WTC11 (cell line): ENCODE results near the gene FAM89A. TPM values are rescaled to one million over a fixed set of nuclear protein-coding genes. Genes with fewer than 3 reads are reported as not detected.

Experiments
- ATAC-seq: fragments of 200-7000 bp; cut with Tn5 transposase; 2 replicates; pipeline ENCODE4 v1.10.0; 2021; ENCODE audit warnings: mild to moderate bottlenecking, moderate library complexity
- CTCF ChIA-PET: fragments of 300-600 bp; sonication (Branson Sonifier 250); formaldehyde crosslinking; loops from one replicate; lab custom pipeline; 2021; ENCODE audit warnings: antibody characterized with exemption; lab: Charles Lee
- POLR2A ChIA-PET: fragments of 350-600 bp; sonication (Branson Sonifier 250); formaldehyde crosslinking; loops from one replicate; lab custom pipeline; 2021; ENCODE audit warnings: antibody characterized with exemption; lab: Charles Lee
- DNase-seq: peaks from one replicate; pipeline ENCODE4 v3.0.0; 2021; ENCODE audit warnings: low spot score
- H3K27ac Mint-ChIP-seq: 2 replicates; pipeline ENCODE4 v1.8.0; 2021; ENCODE audit warnings: mixed read lengths
- H3K27me3 Mint-ChIP-seq: 2 replicates; pipeline ENCODE4 v1.8.0; 2021; ENCODE audit warnings: low read depth, mild to moderate bottlenecking, moderate library complexity, mixed read lengths
- H3K36me3 Mint-ChIP-seq: 2 replicates; pipeline ENCODE4 v1.8.0; 2021; ENCODE audit warnings: mixed read lengths
- H3K4me1 Mint-ChIP-seq: 2 replicates; pipeline ENCODE4 v1.8.0; 2022; ENCODE audit warnings: mixed read lengths
- H3K4me3 Mint-ChIP-seq: 2 replicates; pipeline ENCODE4 v1.8.0; 2021; ENCODE audit warnings: mild to moderate bottlenecking, moderate library complexity, mixed read lengths
- H3K9me3 Mint-ChIP-seq: 2 replicates; pipeline ENCODE4 v1.8.0; 2021; ENCODE audit warnings: mixed read lengths
- CTCF ChIP-seq: fragments of 200-600 bp; IDR thresholded peaks from 2 replicates; pipeline ENCODE4 v1.8.0; 2022; ENCODE audit warnings: antibody characterized with exemption
- E2F4 ChIP-seq: sonication (generic); formaldehyde crosslinking; IDR thresholded peaks from 2 replicates; pipeline ENCODE4 v1.8.1; 2022; ENCODE audit warnings: low read depth, mild to moderate bottlenecking, moderate library complexity, missing genetic modification reagents, borderline replicate concordance
- ERG ChIP-seq: fragments of 250-450 bp; sonication (Bioruptor Pico); IDR thresholded peaks from 2 replicates; pipeline ENCODE4 v1.8.0; 2021; ENCODE audit warnings: mild to moderate bottlenecking
- FOXJ3 ChIP-seq: sonication (generic); formaldehyde crosslinking; IDR thresholded peaks from 2 replicates; pipeline ENCODE4 v1.9.0; 2021; ENCODE audit warnings: missing genetic modification reagents, mild to moderate bottlenecking, borderline replicate concordance
- FOXK1 ChIP-seq: sonication (generic); formaldehyde crosslinking; IDR thresholded peaks from 2 replicates; pipeline ENCODE4 v1.8.0; 2022; ENCODE audit warnings: mild to moderate bottlenecking, moderate library complexity, missing genetic modification reagents
- IRF2 ChIP-seq: sonication (generic); formaldehyde crosslinking; IDR thresholded peaks from 2 replicates; pipeline ENCODE4 v1.8.0; 2022; ENCODE audit warnings: low read depth, missing genetic modification reagents, borderline replicate concordance
- JAZF1 ChIP-seq: fragments of 250-450 bp; sonication (Bioruptor Pico); IDR thresholded peaks from 2 replicates; pipeline ENCODE4 v1.9.0; 2021; ENCODE audit warnings: moderate library complexity, mild to moderate bottlenecking, inconsistent platforms
- NR1H2 ChIP-seq: sonication (generic); formaldehyde crosslinking; IDR thresholded peaks from 2 replicates; pipeline ENCODE4 v1.9.0; 2021; ENCODE audit warnings: mild to moderate bottlenecking, moderate library complexity, missing genetic modification reagents
- NR3C1 ChIP-seq: sonication (generic); formaldehyde crosslinking; conservative IDR thresholded peaks from 2 replicates; pipeline ENCODE4 v1.8.1; 2023; ENCODE audit warnings: low read depth, mild to moderate bottlenecking, missing genetic modification reagents
- SOX15 ChIP-seq: fragments of 250-450 bp; sonication (Bioruptor Pico); IDR thresholded peaks from 2 replicates; pipeline ENCODE4 v1.9.0; 2021; ENCODE audit warnings: mild to moderate bottlenecking
- TCF7 ChIP-seq: sonication (generic); formaldehyde crosslinking; IDR thresholded peaks from 2 replicates; pipeline ENCODE4 v1.8.0; 2022; ENCODE audit warnings: mild to moderate bottlenecking, low read depth, missing genetic modification reagents, moderate library complexity
- TP53 ChIP-seq: sonication (generic); formaldehyde crosslinking; IDR thresholded peaks from 2 replicates; pipeline ENCODE4 v1.8.1; 2023; ENCODE audit warnings: mild to moderate bottlenecking, missing genetic modification reagents
- ZBTB21 ChIP-seq: sonication (generic); formaldehyde crosslinking; IDR thresholded peaks from 2 replicates; pipeline ENCODE4 v1.8.1; 2023; ENCODE audit warnings: mild to moderate bottlenecking, missing genetic modification reagents, borderline replicate concordance
- ZNF138 ChIP-seq: sonication (generic); formaldehyde crosslinking; conservative IDR thresholded peaks from 2 replicates; pipeline ENCODE4 v1.8.1; 2022; ENCODE audit warnings: mild to moderate bottlenecking, moderate library complexity, missing genetic modification reagents
- ZNF219 ChIP-seq: sonication (generic); formaldehyde crosslinking; IDR thresholded peaks from 2 replicates; pipeline ENCODE4 v1.8.0; 2023; ENCODE audit warnings: missing genetic modification reagents, mild to moderate bottlenecking, borderline replicate concordance
- ZNF317 ChIP-seq: sonication (generic); formaldehyde crosslinking; IDR thresholded peaks from 2 replicates; pipeline ENCODE4 v1.8.1; 2023; ENCODE audit warnings: low read depth, mild to moderate bottlenecking, moderate library complexity, missing genetic modification reagents, borderline replicate concordance
- total RNA-seq: library from RNA; stranded (reverse); gene quantifications from 3 replicates; pipeline ENCODE4 v1.2.3, GENCODE V29; 2021
- TF ChIP-seq, protein P1 (sequence below): sonication (generic); formaldehyde crosslinking; IDR thresholded peaks from 2 replicates; pipeline ENCODE4 v1.8.0; 2023; ENCODE audit warnings: missing genetic modification reagents, mild to moderate bottlenecking, borderline replicate concordance
- TF ChIP-seq, protein P2 (sequence below): sonication (generic); formaldehyde crosslinking; conservative IDR thresholded peaks from 2 replicates; pipeline ENCODE4 v1.8.1; 2023; ENCODE audit warnings: mild to moderate bottlenecking, low read depth, missing genetic modification reagents, moderate library complexity

Gene FAM89A
- total RNA-seq, 1 experiment from 2014 or later: 2.4 TPM

GRCh38 chr1:231084353-231084752, 44.3 kb upstream of the FAM89A start:
- no peak overlapping the region for H3K4me3 Mint-ChIP-seq

GRCh38 chr1:231079163-231079562, 39.1 kb upstream of the FAM89A start:
- H3K4me1 Mint-ChIP-seq: no peaks in the 10 kb centered on the region
- TF ChIP-seq IRF2 (CRISPR knock-in tag) (no peak), SOX15 (no peak), FOXJ3 (no peak), ZNF138 (no peak), TP53 (no peak), ZBTB21 (CRISPR knock-in tag) (no peak), NR3C1 (CRISPR knock-in tag) (no peak), NR1H2 (CRISPR knock-in tag) (no peak), ZNF219 (no peak), TCF7 (CRISPR knock-in tag) (no peak), ZNF317 (CRISPR knock-in tag) (no peak), FOXK1 (CRISPR knock-in tag) (no peak), CTCF (no peak), E2F4 (CRISPR knock-in tag) (no peak), JAZF1 (CRISPR knock-in tag) (no peak)
- TF ChIP-seq, protein P1, sequence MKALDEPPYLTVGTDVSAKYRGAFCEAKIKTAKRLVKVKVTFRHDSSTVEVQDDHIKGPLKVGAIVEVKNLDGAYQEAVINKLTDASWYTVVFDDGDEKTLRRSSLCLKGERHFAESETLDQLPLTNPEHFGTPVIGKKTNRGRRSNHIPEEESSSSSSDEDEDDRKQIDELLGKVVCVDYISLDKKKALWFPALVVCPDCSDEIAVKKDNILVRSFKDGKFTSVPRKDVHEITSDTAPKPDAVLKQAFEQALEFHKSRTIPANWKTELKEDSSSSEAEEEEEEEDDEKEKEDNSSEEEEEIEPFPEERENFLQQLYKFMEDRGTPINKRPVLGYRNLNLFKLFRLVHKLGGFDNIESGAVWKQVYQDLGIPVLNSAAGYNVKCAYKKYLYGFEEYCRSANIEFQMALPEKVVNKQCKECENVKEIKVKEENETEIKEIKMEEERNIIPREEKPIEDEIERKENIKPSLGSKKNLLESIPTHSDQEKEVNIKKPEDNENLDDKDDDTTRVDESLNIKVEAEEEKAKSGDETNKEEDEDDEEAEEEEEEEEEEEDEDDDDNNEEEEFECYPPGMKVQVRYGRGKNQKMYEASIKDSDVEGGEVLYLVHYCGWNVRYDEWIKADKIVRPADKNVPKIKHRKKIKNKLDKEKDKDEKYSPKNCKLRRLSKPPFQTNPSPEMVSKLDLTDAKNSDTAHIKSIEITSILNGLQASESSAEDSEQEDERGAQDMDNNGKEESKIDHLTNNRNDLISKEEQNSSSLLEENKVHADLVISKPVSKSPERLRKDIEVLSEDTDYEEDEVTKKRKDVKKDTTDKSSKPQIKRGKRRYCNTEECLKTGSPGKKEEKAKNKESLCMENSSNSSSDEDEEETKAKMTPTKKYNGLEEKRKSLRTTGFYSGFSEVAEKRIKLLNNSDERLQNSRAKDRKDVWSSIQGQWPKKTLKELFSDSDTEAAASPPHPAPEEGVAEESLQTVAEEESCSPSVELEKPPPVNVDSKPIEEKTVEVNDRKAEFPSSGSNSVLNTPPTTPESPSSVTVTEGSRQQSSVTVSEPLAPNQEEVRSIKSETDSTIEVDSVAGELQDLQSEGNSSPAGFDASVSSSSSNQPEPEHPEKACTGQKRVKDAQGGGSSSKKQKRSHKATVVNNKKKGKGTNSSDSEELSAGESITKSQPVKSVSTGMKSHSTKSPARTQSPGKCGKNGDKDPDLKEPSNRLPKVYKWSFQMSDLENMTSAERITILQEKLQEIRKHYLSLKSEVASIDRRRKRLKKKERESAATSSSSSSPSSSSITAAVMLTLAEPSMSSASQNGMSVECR: no peak
- TF ChIP-seq, protein P2, sequence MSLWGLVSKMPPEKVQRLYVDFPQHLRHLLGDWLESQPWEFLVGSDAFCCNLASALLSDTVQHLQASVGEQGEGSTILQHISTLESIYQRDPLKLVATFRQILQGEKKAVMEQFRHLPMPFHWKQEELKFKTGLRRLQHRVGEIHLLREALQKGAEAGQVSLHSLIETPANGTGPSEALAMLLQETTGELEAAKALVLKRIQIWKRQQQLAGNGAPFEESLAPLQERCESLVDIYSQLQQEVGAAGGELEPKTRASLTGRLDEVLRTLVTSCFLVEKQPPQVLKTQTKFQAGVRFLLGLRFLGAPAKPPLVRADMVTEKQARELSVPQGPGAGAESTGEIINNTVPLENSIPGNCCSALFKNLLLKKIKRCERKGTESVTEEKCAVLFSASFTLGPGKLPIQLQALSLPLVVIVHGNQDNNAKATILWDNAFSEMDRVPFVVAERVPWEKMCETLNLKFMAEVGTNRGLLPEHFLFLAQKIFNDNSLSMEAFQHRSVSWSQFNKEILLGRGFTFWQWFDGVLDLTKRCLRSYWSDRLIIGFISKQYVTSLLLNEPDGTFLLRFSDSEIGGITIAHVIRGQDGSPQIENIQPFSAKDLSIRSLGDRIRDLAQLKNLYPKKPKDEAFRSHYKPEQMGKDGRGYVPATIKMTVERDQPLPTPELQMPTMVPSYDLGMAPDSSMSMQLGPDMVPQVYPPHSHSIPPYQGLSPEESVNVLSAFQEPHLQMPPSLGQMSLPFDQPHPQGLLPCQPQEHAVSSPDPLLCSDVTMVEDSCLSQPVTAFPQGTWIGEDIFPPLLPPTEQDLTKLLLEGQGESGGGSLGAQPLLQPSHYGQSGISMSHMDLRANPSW (CRISPR knock-in tag): no peak
- TF ChIP-seq, all 79 proteins: peak for 0
- ChIA-PET CTCF (no interaction called here), POLR2A (no interaction called here)
- Mint-ChIP-seq H3K9me3 (no peaks in the 10 kb centered on the region), H3K27me3 (peaks cover 72% of the 10 kb centered on the region), H3K36me3 (no peaks in the 10 kb centered on the region), H3K27ac (no peak overlapping the region), H3K4me3 (no peak overlapping the region)
- DNase-seq (no peak), ATAC-seq (no peak)

More at GRCh38 chr1:231084353-231084752, 44.3 kb upstream of the FAM89A start:
- H3K27ac Mint-ChIP-seq: no peak overlapping the region
- ChIA-PET POLR2A (no interaction called here), CTCF (interaction anchor here (0.9 kb wide), 1 partner anchor 18 kb away, joined by 3 read pairs; no protein-coding TSS in a partner anchor)
- peaks cover 62% of the 10 kb centered on the region for H3K27me3 Mint-ChIP-seq
- no peaks in the 10 kb centered on the region for H3K36me3 Mint-ChIP-seq
- ATAC-seq: no peak
- no peaks in the 10 kb centered on the region for H3K4me1 Mint-ChIP-seq
- no peaks in the 10 kb centered on the region for H3K9me3 Mint-ChIP-seq
- no peak for TF ChIP-seq ERG (CRISPR knock-in tag)
- no peak for DNase-seq
